IMR-90 (cell line): ENCODE results near the gene ARL4A. TPM values are rescaled to one million over a fixed set of nuclear protein-coding genes. Genes with fewer than 3 reads are reported as not detected.

Source experiments
- ATAC-seq: fragments of 200-7000 bp; cut with Tn5 transposase; 2 replicates; pipeline ENCODE4 v1.9.1; 2020; ENCODE audit warnings: low read depth, mild to moderate bottlenecking, moderate library complexity
- BruUV-seq: library from RNA; stranded (reverse); fragments of 400-500 nt; replicated peaks from 2 replicates; lab custom pipeline; 2021; lab: Mats Ljungman, UMichigan
- CTCF ChIA-PET: fragments of 300-600 bp; formaldehyde crosslinking; extraction: SDS; loops from one replicate; lab custom pipeline; 2021; ENCODE audit warnings: antibody characterized with exemption; lab: Yijun Ruan, JAX
- POLR2A ChIA-PET: fragments of 300-600 bp; sonication (Branson Sonifier 250); formaldehyde crosslinking; loops from one replicate; lab custom pipeline; 2022; ENCODE audit warnings: antibody characterized with exemption; ENCODE audit not compliant: unreplicated experiment; lab: Charles Lee
- DNase-seq: peaks from one replicate; pipeline ENCODE4 v3.0.0; 2013
- H2AFZ ChIP-seq: replicated peaks from 2 replicates; pipeline ENCODE3; 2013; ENCODE audit warnings: low read length, mild to moderate bottlenecking; ENCODE audit not compliant: poor library complexity
- H2AK5ac ChIP-seq: 2 replicates; pipeline ENCODE4 v1.6.1; 2013; ENCODE audit warnings: low read depth, low read length, inconsistent platforms
- H2AK9ac ChIP-seq: replicated peaks from 2 replicates; pipeline ENCODE3; 2013; ENCODE audit warnings: mild to moderate bottlenecking, low read depth, low read length, moderate library complexity; ENCODE audit not compliant: poor library complexity
- H2BK120ac ChIP-seq: 2 replicates; pipeline ENCODE4 v1.6.1; 2013; ENCODE audit warnings: low read depth, low read length, inconsistent platforms
- H2BK15ac ChIP-seq: 3 replicates; pipeline ENCODE4 v1.6.1; 2013; ENCODE audit warnings: low read depth, low read length, inconsistent platforms
- H2BK20ac ChIP-seq: 2 replicates; pipeline ENCODE4 v1.6.1; 2013; ENCODE audit warnings: low read depth, mild to moderate bottlenecking, inconsistent platforms, low read length, moderate library complexity
- H2BK5ac ChIP-seq: 2 replicates; pipeline ENCODE4 v1.6.1; 2013; ENCODE audit warnings: mild to moderate bottlenecking, low read depth, low read length, inconsistent platforms; ENCODE audit not compliant: poor library complexity, severe bottlenecking
- H3K14ac ChIP-seq: replicated peaks from 2 replicates; pipeline ENCODE4 v1.6.1; 2013; ENCODE audit warnings: low read depth, low read length, inconsistent platforms
- H3K18ac ChIP-seq: 2 replicates; pipeline ENCODE4 v1.6.1; 2013; ENCODE audit warnings: low read depth, low read length, control low read depth
- H3K23ac ChIP-seq: 2 replicates; pipeline ENCODE4 v1.6.1; 2013; ENCODE audit warnings: low read depth, low read length, inconsistent platforms
- H3K27ac ChIP-seq: 2 replicates; pipeline ENCODE4 v1.5.1; 2013; ENCODE audit warnings: mild to moderate bottlenecking, control low read depth, low read length; ENCODE audit not compliant: insufficient read depth
- H3K27me3 ChIP-seq: 2 replicates; pipeline ENCODE4 v1.6.1; 2013; ENCODE audit warnings: low read length; ENCODE audit not compliant: control insufficient read depth, insufficient read depth
- H3K36me3 ChIP-seq: 2 replicates; pipeline ENCODE4 v1.6.1; 2013; ENCODE audit warnings: low read length, mixed read lengths; ENCODE audit not compliant: control insufficient read depth, insufficient read depth
- H3K4ac ChIP-seq: 2 replicates; pipeline ENCODE4 v1.6.1; 2013; ENCODE audit warnings: low read depth, low read length, inconsistent platforms
- H3K4me1 ChIP-seq: 2 replicates; pipeline ENCODE4 v1.6.1; 2013; ENCODE audit warnings: low read length, mixed read lengths; ENCODE audit not compliant: control insufficient read depth, insufficient read depth
- H3K4me2 ChIP-seq: 2 replicates; pipeline ENCODE4 v1.6.1; 2013; ENCODE audit warnings: low read depth, mild to moderate bottlenecking, control low read depth, low read length, moderate library complexity
- H3K4me3 ChIP-seq: 2 replicates; pipeline ENCODE4 v1.5.1; 2013; ENCODE audit warnings: low read depth, mild to moderate bottlenecking, control low read depth, low read length, moderate library complexity; ENCODE audit not compliant: insufficient read depth
- H3K56ac ChIP-seq: 2 replicates; pipeline ENCODE4 v1.6.1; 2013; ENCODE audit warnings: low read length, inconsistent platforms; ENCODE audit not compliant: insufficient read depth; ENCODE audit errors: extremely low read depth
- H3K79me1 ChIP-seq, 2 experiments: 2 replicates each; pipeline ENCODE4 v1.6.1; 2013; ENCODE audit warnings: low read length in 2 of 2, inconsistent platforms in 1 of 2, low read depth in 1 of 2
- H3K9ac ChIP-seq: 2 replicates; pipeline ENCODE4 v1.6.1; 2013; ENCODE audit warnings: low read depth, low read length, control low read depth
- H3K9me1 ChIP-seq: 2 replicates; pipeline ENCODE4 v1.6.1; 2013; ENCODE audit warnings: low read length, inconsistent platforms; ENCODE audit not compliant: insufficient read depth
- H3K9me3 ChIP-seq: 2 replicates; pipeline ENCODE4 v1.6.1; 2013; ENCODE audit warnings: low read length; ENCODE audit not compliant: control insufficient read depth, insufficient read depth
- H4K20me1 ChIP-seq: 2 replicates; pipeline ENCODE4 v1.6.1; 2013; ENCODE audit warnings: low read length, inconsistent platforms; ENCODE audit not compliant: insufficient read depth
- H4K5ac ChIP-seq: 2 replicates; pipeline ENCODE4 v1.6.1; 2013; ENCODE audit warnings: mild to moderate bottlenecking, low read depth, low read length, control low read depth
- H4K8ac ChIP-seq, 2 experiments: 2 replicates each; pipeline ENCODE4 v1.6.1; 2013; ENCODE audit warnings: low read depth in 2 of 2, low read length in 2 of 2, control low read depth in 1 of 2, inconsistent platforms in 1 of 2
- H4K91ac ChIP-seq: 2 replicates; pipeline ENCODE4 v1.6.1; 2013; ENCODE audit warnings: low read depth, low read length, inconsistent platforms; ENCODE audit not compliant: insufficient read depth
- BHLHE40 ChIP-seq: fragments of 150-350 bp; IDR thresholded peaks from 2 replicates; pipeline ENCODE4 v1.6.1; 2016; ENCODE audit warnings: mild to moderate bottlenecking, low read depth, low read length
- CHD1 ChIP-seq: IDR thresholded peaks from 2 replicates; pipeline ENCODE4 v1.6.1; 2012; ENCODE audit warnings: low read depth, low read length, improper control_type of control experiment
- FOS ChIP-seq: fragments of 150-350 bp; IDR thresholded peaks from 2 replicates; pipeline ENCODE4 v1.6.1; 2016; ENCODE audit warnings: low read depth, low read length
- MAZ ChIP-seq: IDR thresholded peaks from 2 replicates; pipeline ENCODE4 v1.6.1; 2012; ENCODE audit warnings: low read depth, mild to moderate bottlenecking, low read length, improper control_type of control experiment, moderate library complexity, borderline replicate concordance
- NFE2L2 ChIP-seq: fragments of 150-350 bp; IDR thresholded peaks from 2 replicates; pipeline ENCODE4 v1.6.1; 2016; ENCODE audit warnings: low read depth, mild to moderate bottlenecking, low read length
- POLR2A ChIP-seq: IDR thresholded peaks from 2 replicates; pipeline ENCODE4 v1.6.1; 2012; ENCODE audit warnings: mild to moderate bottlenecking, low read depth, low read length
- RAD21 ChIP-seq: IDR thresholded peaks from 2 replicates; pipeline ENCODE4 v1.6.1; 2012; ENCODE audit warnings: low read length, improper control_type of control experiment
- RCOR1 ChIP-seq: IDR thresholded peaks from 2 replicates; pipeline ENCODE4 v1.6.1; 2012; ENCODE audit warnings: mild to moderate bottlenecking, low read length, improper control_type of control experiment; ENCODE audit not compliant: insufficient replicate concordance
- RFX5 ChIP-seq: IDR thresholded peaks from 2 replicates; pipeline ENCODE4 v1.8.0; 2012; ENCODE audit warnings: low read depth, mild to moderate bottlenecking, low read length, moderate library complexity
- SMC3 ChIP-seq: fragments of 150-350 bp; IDR thresholded peaks from 2 replicates; pipeline ENCODE4 v1.6.1; 2016; ENCODE audit warnings: low read depth, mild to moderate bottlenecking, antibody characterized with exemption, low read length, moderate library complexity
- WGBS, 2 experiments: methylation state at CpG; one replicate each; pipeline versions ENCODE4 v1.1.5 to v1.1.7; 2013; ENCODE audit warnings: missing lambda C conversion rate in 2 of 2; ENCODE audit not compliant: insufficient read length in 1 of 2; ENCODE audit errors: extremely low coverage in 2 of 2; 5-methylcytosine and 5-hydroxymethylcytosine counted together
- dilution Hi-C: fragments of 300-500 bp; cut with HindIII; formaldehyde crosslinking; loops from one replicate; pipeline ENCODE4 v1.14.3; 2018; ENCODE audit warnings: low sequenced_read_pairs; ENCODE audit not compliant: unreplicated experiment
- in situ Hi-C: fragments of 300-500 bp; cut with MboI; formaldehyde crosslinking; loops from 3 replicates; pipeline ENCODE4 v1.14.3; 2019; ENCODE audit warnings: low sequenced_read_pairs, inconsistent platforms, mixed read lengths
- intact Hi-C: fragments of 100-400 bp; cut with micrococcal nuclease; formaldehyde crosslinking; loops from 2 replicates; pipeline ENCODE4 v1.10.0; 2022
- polyA plus RNA-seq, 3 experiments: library from polyadenylated mRNA; depleted of rRNA; stranded (reverse); fragments of >200 nt; gene quantifications; 2 replicates each; pipeline ENCODE4 v1.2.3, GENCODE V29; 2012; ENCODE audit warnings: low replicate concordance in 1 of 3
- total RNA-seq: library from RNA; depleted of rRNA; stranded (reverse); fragments of >200 nt; gene quantifications from 2 replicates; pipeline ENCODE4 v1.2.3, GENCODE V29; 2012
- TF ChIP-seq, protein P1 (sequence below): fragments of 150-350 bp; IDR thresholded peaks from 2 replicates; pipeline ENCODE4 v1.6.1; 2016; ENCODE audit warnings: low read depth, mild to moderate bottlenecking, low read length, moderate library complexity, borderline replicate concordance

The ARL4A gene
- total and polyA plus RNA-seq, 2 of the 4 experiments (the other 2 are of a cell fraction), result 13.7 to 22.4 TPM

DNA sequence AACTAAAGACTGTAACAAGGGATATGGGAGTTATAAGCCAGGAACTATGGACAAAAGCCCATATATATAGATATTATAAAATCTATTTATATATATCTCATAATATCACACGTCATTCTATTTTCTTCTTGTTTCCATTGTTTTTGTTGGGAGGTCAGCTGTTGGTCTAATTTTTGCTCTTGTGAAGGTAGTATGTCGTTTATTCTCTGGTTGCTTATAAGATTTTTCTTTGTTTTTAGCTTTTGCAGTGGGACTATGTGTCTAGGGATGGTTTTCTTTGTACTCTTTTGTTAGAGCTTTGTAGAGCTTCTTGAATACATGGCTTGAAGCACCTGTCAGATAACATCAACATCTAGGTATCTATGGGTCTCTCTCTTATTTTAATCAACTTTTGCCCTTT, 14.0 kb downstream of the ARL4A start:
- H3K9me1 ChIP-seq, result no peaks in the 10 kb centered on the region

More for the DNA sequence above, 14.0 kb downstream of the ARL4A start:
- in situ Hi-C loops, result no loop called here
- no peak overlapping the region for H3K14ac ChIP-seq
- no peak overlapping the region for H2BK5ac ChIP-seq
- DNase-seq (no peak), ATAC-seq (no peak)
- no peaks in the 10 kb centered on the region for H3K27me3 ChIP-seq
- dilution Hi-C loops, result no loop called here
- H2BK120ac ChIP-seq, result no peak overlapping the region
- no peaks in the 10 kb centered on the region for H3K4me1 ChIP-seq
- ChIA-PET CTCF (no interaction called here), POLR2A (no interaction called here)
- intact Hi-C loops, result no loop called here
- H3K27ac ChIP-seq, result no peak overlapping the region
- no peak overlapping the region for H2AK9ac ChIP-seq
- H4K20me1 ChIP-seq, result no peaks in the 10 kb centered on the region
- H3K79me1 ChIP-seq, result no peaks in the 10 kb centered on the region
- no peak overlapping the region for H2BK15ac ChIP-seq
- WGBS, 2 experiments, result no CpG with 5 or more reads among the region's 2 CpGs
- no peak overlapping the region for H4K5ac ChIP-seq
- no peak overlapping the region for H3K23ac ChIP-seq
- no peak overlapping the region for H2AK5ac ChIP-seq
- no peak overlapping the region for H4K8ac ChIP-seq
- no peak overlapping the region for H3K4me3 ChIP-seq
- no peak overlapping the region for H3K4ac ChIP-seq
- no peak overlapping the region for H3K9ac ChIP-seq
- H3K36me3 ChIP-seq, result no peaks in the 10 kb centered on the region
- H3K56ac ChIP-seq, result no peak overlapping the region
- no TSS peak for BruUV-seq
- H3K9me3 ChIP-seq, result peaks cover 2% of the 10 kb centered on the region; the same call in 1 of the 2 replicates
- no peak overlapping the region for H3K18ac ChIP-seq
- TF ChIP-seq, protein P1, sequence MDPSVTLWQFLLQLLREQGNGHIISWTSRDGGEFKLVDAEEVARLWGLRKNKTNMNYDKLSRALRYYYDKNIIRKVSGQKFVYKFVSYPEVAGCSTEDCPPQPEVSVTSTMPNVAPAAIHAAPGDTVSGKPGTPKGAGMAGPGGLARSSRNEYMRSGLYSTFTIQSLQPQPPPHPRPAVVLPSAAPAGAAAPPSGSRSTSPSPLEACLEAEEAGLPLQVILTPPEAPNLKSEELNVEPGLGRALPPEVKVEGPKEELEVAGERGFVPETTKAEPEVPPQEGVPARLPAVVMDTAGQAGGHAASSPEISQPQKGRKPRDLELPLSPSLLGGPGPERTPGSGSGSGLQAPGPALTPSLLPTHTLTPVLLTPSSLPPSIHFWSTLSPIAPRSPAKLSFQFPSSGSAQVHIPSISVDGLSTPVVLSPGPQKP, result no peak
- TF ChIP-seq FOS, result no peak
- TF ChIP-seq SMC3, result no peak
- no peak for TF ChIP-seq MAZ
- no peak for TF ChIP-seq POLR2A
- no peak for TF ChIP-seq CHD1
- TF ChIP-seq BHLHE40, result no peak
- TF ChIP-seq RAD21, result no peak
- no peak for TF ChIP-seq NFE2L2
- no peak for TF ChIP-seq RCOR1
- no peak for TF ChIP-seq RFX5
- H2BK20ac ChIP-seq, result no peak overlapping the region
- no peak overlapping the region for H2AFZ ChIP-seq
- H3K4me2 ChIP-seq, result no peak overlapping the region
- H4K91ac ChIP-seq, result no peak overlapping the region
